ENCODE measurements around the gene TEAD2. TPM values are rescaled to one million over a fixed set of nuclear protein-coding genes. Genes with fewer than 3 reads are reported as not detected.

TEAD2 gene
- total RNA-seq, 1 donor from 2014 or later = 8.4 TPM

GRCh38 chr19:49295208-49295880 lies 66.9 kb downstream of the TEAD2 start:
- no peak overlapping the region for H3K4me3 ChIP-seq (ENCODE audit: low read depth, low read length)
- FAIRE-seq (no peak), DNase-seq (ENCODE audit: low read depth) (no peak)
- H3K27me3 ChIP-seq (ENCODE audit: control insufficient read depth, insufficient read depth, low read length) = peaks cover 2% of the 10 kb centered on the region
- H3K36me3 ChIP-seq (ENCODE audit: control insufficient read depth, insufficient read depth, low read length) = no peaks in the 10 kb centered on the region
- no peak for TF ChIP-seq CTCF (IDR thresholded peaks at IDR 0.05; ENCODE audit: insufficient read depth, low read length, severe bottlenecking)

GRCh38 chr19:49294401-49294800 lies 67.8 kb downstream of the TEAD2 start:
- DNase-seq (ENCODE audit: low read depth) (no peak), FAIRE-seq (peak; percentile 84)
- peaks cover 2% of the 10 kb centered on the region for H3K27me3 ChIP-seq (ENCODE audit: control insufficient read depth, insufficient read depth, low read length)
- TF ChIP-seq CTCF (IDR thresholded peaks at IDR 0.05; ENCODE audit: insufficient read depth, low read length, severe bottlenecking) = no peak
- H3K36me3 ChIP-seq (ENCODE audit: control insufficient read depth, insufficient read depth, low read length) = no peaks in the 10 kb centered on the region
- H3K4me3 ChIP-seq (ENCODE audit: low read depth, low read length) = no peak overlapping the region

Other genes with a start within 250 kb of the TEAD2 start
- 3.2 and 6.5 TPM in 2 replicates for gene LIN7B, start 248.0 kb downstream of the TEAD2 start, total RNA-seq
- 0.53 and 1.9 TPM in 2 replicates for gene C19orf73, start 243.3 kb downstream of the TEAD2 start, total RNA-seq
- gene PPFIA3, start 242.9 kb downstream of the TEAD2 start, total RNA-seq = 1.3 and 2.2 TPM in 2 replicates
- not detected in 2 replicates for gene HRC, start 207.0 kb downstream of the TEAD2 start, total RNA-seq
- 11.1 and 18.6 TPM in 2 replicates for gene TRPM4, start 204.6 kb downstream of the TEAD2 start, total RNA-seq
- gene SLC6A16, start 37.2 kb downstream of the TEAD2 start, total RNA-seq = under 0.01 TPM in 1 of 2 replicates, not detected in the other
- not detected in 2 replicates for gene CD37, start 27.0 kb downstream of the TEAD2 start, total RNA-seq
- gene DKKL1, start 1.5 kb upstream of the TEAD2 start, total RNA-seq = not detected in 2 replicates
- gene KASH5, start 25.8 kb upstream of the TEAD2 start, total RNA-seq = not detected in 2 replicates
- gene PTH2, start 61.0 kb upstream of the TEAD2 start, total RNA-seq = not detected in 2 replicates
- not detected in 2 replicates for gene GFY, start 63.0 kb upstream of the TEAD2 start, total RNA-seq
- gene SLC17A7, start 79.1 kb upstream of the TEAD2 start, total RNA-seq = not detected in 2 replicates
- 72.8 and 115 TPM in 2 replicates for gene PIH1D1, start 89.4 kb upstream of the TEAD2 start, total RNA-seq
- gene ALDH16A1, start 90.8 kb upstream of the TEAD2 start, total RNA-seq = 17.5 and 29.2 TPM in 2 replicates
- not detected in 2 replicates for gene FLT3LG, start 111.8 kb upstream of the TEAD2 start, total RNA-seq
- 3,501 and 4,161 TPM in 2 replicates for gene RPL13A, start 125.2 kb upstream of the TEAD2 start, total RNA-seq
- 4,057 and 8,908 TPM in 2 replicates for gene RPS11, start 134.0 kb upstream of the TEAD2 start, total RNA-seq
- gene FCGRT, start 150.2 kb upstream of the TEAD2 start, total RNA-seq = 13.2 and 15.7 TPM in 2 replicates
- 0.77 and 3.9 TPM in 2 replicates for gene RCN3, start 165.6 kb upstream of the TEAD2 start, total RNA-seq
- 71.1 and 78.0 TPM in 2 replicates for gene NOSIP, start 218.1 kb upstream of the TEAD2 start, total RNA-seq
- 4.5 and 6.3 TPM in 2 replicates for gene PRRG2, start 218.9 kb upstream of the TEAD2 start, total RNA-seq
- gene PRR12, start 228.8 kb upstream of the TEAD2 start, total RNA-seq = 0.79 and 1.9 TPM in 2 replicates